NCI-H1105 treated with DMSO at 0.1 percent for 48 hours (cell line): ENCODE measurements around the gene SDK2.
A peak's percentile ranks its signal among the peaks of the same experiment; 100 is the strongest.

Experiments used
- DNase-seq: peaks from one replicate; lab custom pipeline; 2025; lab: John Stamatoyannopoulos, UW

Gene SDK2

GRCh38 chr17:73391331-73392265 is 252.6 kb downstream of the SDK2 start:
- no peak for DNase-seq

- DNase-seq: no peak
Measured at GRCh38 chr17:73390851-73391250, 253.4 kb downstream of the SDK2 start.

DNA sequence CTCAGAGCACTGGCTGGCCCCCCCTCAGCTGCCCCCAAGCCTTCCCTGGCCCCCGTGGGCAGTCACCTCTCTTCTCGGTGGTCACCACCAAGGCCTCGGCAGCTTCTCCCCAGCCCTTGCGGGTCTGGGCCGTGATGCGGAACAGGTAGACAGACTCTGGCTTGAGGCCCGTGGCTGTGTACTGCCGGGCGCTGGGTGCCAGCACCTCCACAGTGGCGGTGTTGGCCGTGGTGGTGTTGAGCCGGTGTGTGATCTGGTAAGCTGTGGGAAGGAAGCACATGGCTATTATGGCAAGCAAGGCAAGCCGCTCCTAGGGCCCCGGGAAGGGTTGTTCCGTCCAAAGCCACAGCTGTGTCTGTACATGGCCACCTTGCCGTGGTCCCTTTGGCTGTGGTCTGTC is 254.0 kb downstream of the SDK2 start:
- no peak for DNase-seq

- no peak for DNase-seq
Measured at GRCh38 chr17:73389411-73389810, 254.8 kb downstream of the SDK2 start.

GRCh38 chr17:73388578-73388905 is 255.7 kb downstream of the SDK2 start:
- DNase-seq: no peak

GRCh38 chr17:73387746-73388577 is 256.3 kb downstream of the SDK2 start:
- DNase-seq: no peak

DNA sequence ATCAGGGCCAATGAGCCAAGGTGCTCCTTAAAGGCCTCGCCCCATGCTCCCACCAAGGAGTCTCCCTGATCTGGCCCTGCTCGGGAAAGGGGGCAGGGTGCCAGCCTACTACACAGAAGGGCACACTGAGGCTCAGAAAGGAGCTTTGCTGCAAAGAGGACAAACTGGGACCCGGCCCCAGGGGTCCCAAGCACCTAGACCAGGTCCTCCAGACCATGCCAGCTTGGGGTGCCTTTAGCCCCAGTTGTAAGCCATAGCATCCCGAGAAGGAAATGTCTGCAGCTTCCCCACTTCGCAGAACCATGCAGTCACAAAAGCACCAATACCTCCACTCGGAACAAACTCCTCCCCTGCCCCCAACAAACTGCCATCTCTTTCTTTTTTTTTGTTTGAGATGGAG is 257.7 kb downstream of the SDK2 start:
- no peak for DNase-seq

GRCh38 chr17:73384926-73385325 is 259.3 kb downstream of the SDK2 start:
- DNase-seq: no peak

- no peak for DNase-seq
Measured at GRCh38 chr17:73380439-73381106, 263.7 kb downstream of the SDK2 start.

DNA sequence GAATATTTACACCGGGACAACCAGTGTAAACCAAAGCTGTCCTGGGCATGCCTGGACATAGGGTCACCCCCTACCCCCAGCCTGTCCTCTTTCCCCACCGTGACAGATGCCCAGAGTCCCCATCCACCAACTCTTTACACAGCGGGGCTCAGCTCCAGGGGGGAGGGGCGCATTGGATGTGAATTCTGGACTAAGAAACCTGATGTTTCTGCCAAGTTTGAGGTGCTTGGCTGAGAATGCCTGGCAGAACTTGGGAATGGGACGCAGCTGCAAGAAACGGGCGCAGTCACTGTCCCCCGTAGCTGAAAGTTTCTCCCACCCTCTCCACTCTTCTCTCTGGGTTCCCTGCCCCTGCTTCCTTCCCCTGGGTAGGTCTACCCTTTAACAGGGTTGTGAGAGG is 264.4 kb downstream of the SDK2 start:
- DNase-seq: no peak

DNA sequence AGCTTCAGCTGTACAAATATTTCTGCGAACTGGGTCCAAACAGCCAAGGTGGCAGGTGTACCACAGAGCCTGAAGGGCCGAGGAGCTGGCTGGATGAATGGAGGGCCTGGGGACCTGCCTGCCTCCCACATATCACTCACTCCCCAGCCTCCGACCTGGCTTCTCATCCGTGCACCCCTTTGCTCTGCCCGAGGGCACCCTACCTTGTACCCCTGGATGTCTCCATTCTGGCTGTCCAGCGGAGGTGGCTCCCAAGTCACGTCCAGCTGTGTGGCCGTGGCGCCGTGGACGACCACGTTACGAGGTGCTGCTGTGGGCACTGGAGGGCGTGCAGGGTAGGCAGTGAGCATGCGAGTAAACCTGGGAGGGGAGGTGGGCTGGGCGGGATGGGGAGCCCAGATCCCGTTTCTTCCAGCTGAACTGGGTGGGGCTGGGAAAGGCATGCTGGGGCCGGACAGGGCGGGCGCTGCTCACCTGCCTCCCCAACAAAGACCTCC is 265.2 kb downstream of the SDK2 start:
- DNase-seq: no peak

DNA sequence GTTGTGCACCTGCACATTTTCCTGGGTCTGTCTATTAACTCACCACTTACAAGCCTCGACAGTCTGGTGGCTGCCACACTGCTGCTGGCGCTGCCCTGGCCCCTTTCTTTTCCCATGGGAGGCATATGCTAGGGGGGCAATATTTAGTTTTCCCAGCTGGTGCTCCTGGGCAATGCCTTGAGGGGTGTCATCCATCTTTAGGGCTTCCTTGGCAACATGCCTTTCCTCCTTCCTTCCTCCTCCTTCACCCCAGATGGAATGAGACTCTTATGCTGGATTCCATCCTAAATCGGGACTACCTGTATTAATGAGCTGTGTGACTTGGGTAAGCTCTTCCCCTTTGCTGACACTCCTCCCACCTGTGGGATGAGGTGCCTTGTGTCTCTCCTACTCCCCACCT is 267.6 kb downstream of the SDK2 start:
- no peak for DNase-seq

- no peak for DNase-seq
Measured at GRCh38 chr17:73376152-73376551, 268.1 kb downstream of the SDK2 start.

DNA sequence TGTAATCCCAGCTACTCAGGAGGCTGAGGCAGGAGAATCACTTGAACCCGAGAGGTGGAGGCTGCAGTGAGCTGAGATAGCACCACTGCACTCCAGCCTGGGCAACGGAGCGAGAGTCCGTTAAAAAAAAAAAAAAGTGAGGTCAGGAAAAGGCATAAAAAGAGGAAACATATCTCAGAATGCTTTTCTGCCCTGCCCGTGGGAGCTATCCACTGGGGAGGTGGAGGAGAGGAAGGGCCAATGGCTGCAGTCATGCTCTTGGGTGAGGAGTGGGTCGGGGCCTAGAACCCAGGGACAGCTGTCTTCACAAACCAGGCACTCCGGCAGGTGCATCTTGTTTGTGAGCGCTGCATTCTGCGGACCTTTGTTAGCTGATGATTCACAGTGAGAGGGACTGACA is 272.4 kb downstream of the SDK2 start:
- DNase-seq: no peak

DNA sequence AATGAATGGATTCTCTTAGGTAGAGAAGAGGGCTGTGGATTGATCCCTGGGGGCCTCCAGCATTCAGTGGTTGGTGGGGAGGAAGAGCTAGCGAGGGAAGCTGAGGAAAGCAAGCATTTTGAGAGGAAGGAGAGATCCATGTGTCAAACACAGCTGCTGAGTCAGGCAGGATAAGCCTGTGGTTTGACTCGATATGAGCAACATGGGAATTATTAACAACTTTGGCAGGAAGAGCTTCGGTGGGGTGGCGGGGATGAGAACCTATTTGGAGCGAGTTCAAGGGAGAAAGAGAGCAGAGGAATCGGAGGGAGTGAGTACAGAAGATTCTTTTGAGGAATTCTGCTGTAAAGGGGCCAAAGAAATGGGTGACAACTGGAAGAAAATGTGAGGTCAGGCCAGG is 273.0 kb downstream of the SDK2 start:
- DNase-seq: no peak

DNA sequence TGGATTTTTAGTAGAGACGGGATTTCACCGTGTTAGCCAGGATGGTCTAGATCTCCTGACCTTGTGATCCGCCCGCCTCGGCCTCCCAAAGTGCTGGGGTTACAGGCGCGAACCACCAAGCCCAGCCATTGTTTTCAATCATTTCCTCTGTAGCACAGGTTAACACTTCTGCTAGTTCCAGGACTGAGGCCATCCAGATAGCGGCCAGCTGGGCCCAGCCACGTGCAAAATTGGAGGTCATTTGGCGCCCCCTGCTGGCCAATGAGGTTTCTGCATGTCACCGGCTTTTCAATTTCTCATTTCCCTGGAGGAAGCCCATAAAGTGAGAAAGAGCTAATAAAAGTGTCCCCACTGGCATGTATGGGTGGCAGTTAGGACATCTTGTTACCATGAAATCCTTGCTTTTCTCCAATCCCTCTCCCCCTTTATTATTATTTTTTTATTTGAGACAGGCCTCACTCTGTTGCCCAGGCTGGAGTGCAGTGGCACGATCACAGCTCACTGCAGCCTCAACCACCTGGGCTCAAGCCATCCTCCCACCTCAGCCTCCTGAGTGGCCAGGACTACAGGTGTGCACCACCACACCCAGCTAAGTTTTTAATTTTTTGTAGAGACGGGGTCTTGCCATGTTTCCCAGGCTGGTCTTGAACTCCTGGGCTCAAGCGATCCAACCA is 274.3 kb downstream of the SDK2 start:
- peak; percentile 62 for DNase-seq

DNA sequence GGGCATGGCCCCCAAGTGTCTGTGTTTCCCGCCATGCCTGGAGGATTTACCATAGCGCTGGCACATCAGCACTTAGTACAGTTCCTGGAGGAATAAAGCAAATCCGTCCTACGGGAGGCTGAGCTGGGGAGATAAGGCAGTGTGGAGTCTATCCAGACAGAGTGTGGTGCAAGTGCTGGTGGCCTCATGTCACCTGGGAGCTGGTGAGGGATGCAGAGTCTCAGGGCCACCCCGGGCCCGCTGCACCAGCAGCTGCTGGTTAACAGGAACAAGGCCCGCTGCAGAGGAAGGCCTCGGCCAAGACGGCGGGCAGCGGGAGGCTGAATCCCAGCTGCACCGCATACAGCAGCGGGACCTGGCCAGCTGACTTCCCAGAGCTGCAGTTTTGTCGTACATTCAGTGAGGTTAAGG is 275.1 kb downstream of the SDK2 start:
- no peak for DNase-seq

DNA sequence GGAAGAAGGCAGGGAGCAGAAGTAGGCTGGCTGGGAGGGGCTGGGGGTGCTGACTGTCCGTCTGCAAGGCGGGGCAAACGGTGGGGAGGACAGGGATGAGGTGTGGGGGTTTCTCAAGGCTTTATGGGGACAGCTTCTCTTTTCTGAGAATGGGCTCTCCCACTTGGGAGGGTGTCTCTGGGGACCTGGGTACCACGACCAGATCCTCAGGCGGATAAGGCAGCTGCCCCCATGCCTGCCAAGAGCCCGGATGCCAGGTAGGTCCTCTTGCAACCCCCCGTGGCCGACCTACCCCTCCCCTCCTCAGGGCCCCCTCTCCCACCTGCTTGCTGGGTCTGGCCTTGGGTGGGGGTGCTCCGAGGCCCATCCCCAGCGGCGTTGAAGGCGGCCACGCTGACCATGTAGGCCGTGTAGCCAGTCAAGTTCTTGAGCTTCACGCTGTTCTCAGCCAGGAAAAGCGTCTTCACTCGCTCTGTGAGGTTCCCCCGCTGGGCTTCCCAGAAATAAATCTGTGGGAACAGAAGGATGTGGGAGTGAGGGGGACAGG is 276.1 kb downstream of the SDK2 start:
- no peak for DNase-seq

GRCh38 chr17:73365906-73366623 is 278.2 kb downstream of the SDK2 start:
- no peak for DNase-seq

DNA sequence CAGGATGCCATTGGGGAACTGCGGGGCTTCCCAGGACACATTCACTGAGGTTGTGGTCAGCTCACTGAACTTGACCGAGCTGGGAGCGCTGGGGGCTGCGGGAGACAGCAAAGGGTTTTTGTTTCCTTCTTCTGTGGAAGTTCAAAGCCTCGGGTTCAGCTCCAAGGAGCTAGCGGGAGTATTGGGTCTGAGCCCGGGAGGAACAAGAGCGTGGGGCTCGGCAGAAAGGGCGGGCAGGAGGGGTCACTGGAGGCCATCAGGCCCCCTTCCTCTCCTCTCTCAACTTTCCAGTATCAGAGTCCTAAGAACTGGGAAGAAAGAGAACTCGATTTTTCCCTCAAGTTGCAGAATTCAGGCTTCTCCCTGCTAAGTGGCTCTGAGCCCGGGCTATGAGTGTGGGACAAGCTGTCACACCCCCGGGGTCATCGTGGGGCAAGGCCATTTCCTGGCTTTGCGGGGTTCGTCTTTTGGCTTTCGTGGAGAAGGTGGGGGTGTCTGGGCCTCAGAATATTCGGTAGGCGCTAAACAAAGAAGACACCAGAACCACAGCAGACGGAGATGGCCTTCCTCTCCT is 278.9 kb downstream of the SDK2 start:
- DNase-seq: no peak

GRCh38 chr17:73364155-73364522 is 280.1 kb downstream of the SDK2 start:
- no peak for DNase-seq
